Body of pancreas (tissue), 4 donors: Measurements from ENCODE around the gene BTD.

ENCODE experiments used
- CTCF ChIP-seq, 7 experiments: fragments of 450-650 bp in 4 of 7; fragments of 200-600 bp in 3 of 7; sonication (generic) in 3 of 7; IDR thresholded peaks; one replicate each; pipeline ENCODE4 v1.5.1; 2016 to 2019; ENCODE audit warnings: antibody characterized with exemption in 7 of 7
- POLR2A ChIP-seq, 3 donors: fragments of 450-650 bp; IDR thresholded peaks; one replicate each; pipeline ENCODE4 v1.6.1; 2016; ENCODE audit warnings: antibody characterized with exemption in 3 of 3, mild to moderate bottlenecking in 2 of 3

DNA sequence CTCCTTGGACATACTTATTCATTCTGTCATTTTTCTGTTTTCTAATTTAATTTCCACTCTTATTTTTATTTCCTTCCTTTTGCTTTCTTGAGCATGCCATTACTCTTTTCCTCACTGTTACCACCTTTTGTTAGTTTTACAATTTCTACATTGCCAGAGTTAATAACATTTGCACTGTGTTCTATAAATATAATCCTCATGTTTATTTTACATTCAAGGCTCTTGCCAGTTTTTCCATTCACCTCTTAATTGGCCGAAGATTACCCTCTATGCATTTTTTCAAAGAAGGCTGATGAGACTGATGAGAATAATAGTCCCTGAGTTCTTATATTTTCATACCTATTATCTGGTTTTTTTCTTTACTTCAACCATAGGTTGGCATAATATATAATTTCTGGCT is 10.5 kb downstream of the BTD start:
- TF ChIP-seq CTCF (IDR thresholded peaks at IDR 0.05) (no peak), POLR2A (IDR thresholded peaks at IDR 0.05) (no peak)
